Neural progenitor cell (in vitro differentiated cells): ENCODE measurements around the gene HELZ2. TPM values are rescaled to one million over a fixed set of nuclear protein-coding genes. Genes with fewer than 3 reads are reported as not detected.

Source experiments
- DNase-seq: peaks from one replicate; pipeline ENCODE4 v3.0.0-alpha.2; 2016; ENCODE audit warnings: low spot score
- H2AFZ ChIP-seq: fragments of 200-600 bp; sonication (generic); replicated peaks from 2 replicates; pipeline ENCODE4 v1.6.1; 2016; ENCODE audit warnings: antibody characterized with exemption
- H3F3A ChIP-seq: fragments of 200-600 bp; sonication (generic); 2 replicates; pipeline ENCODE4 v1.6.1; 2016; ENCODE audit warnings: antibody characterized with exemption, low read depth
- H3K27ac ChIP-seq: fragments of 200-600 bp; sonication (generic); 2 replicates; pipeline ENCODE4 v1.5.1; 2016; ENCODE audit warnings: mild to moderate bottlenecking
- H3K27me3 ChIP-seq: fragments of 200-600 bp; sonication (generic); 2 replicates; pipeline ENCODE4 v1.6.1; 2016; ENCODE audit warnings: mild to moderate bottlenecking, moderate library complexity
- H3K36me3 ChIP-seq: fragments of 200-600 bp; sonication (generic); 2 replicates; pipeline ENCODE4 v1.5.1; 2016
- H3K4me1 ChIP-seq: fragments of 200-600 bp; sonication (generic); 2 replicates; pipeline ENCODE4 v1.6.1; 2016; ENCODE audit warnings: mixed run types
- H3K4me2 ChIP-seq: fragments of 200-600 bp; sonication (generic); 2 replicates; pipeline ENCODE4 v1.6.1; 2016
- H3K4me3 ChIP-seq: fragments of 200-600 bp; sonication (generic); 2 replicates; pipeline ENCODE4 v1.5.1; 2016
- H3K79me2 ChIP-seq: fragments of 200-600 bp; sonication (generic); 2 replicates; pipeline ENCODE4 v1.6.1; 2016; ENCODE audit warnings: low read depth
- H3K9ac ChIP-seq: fragments of 200-600 bp; sonication (generic); 2 replicates; pipeline ENCODE4 v1.6.1; 2016
- H3K9me3 ChIP-seq: fragments of 200-600 bp; sonication (generic); 2 replicates; pipeline ENCODE4 v1.5.1; 2016; ENCODE audit warnings: low read depth
- H4K20me1 ChIP-seq: fragments of 200-600 bp; sonication (generic); 2 replicates; pipeline ENCODE4 v1.6.1; 2016; ENCODE audit warnings: low read depth
- H3K27ac Mint-ChIP-seq: 3 replicates; pipeline ENCODE4 v1.8.0; 2021; ENCODE audit warnings: mixed read lengths
- H3K27me3 Mint-ChIP-seq: 2 replicates; pipeline ENCODE4 v1.8.0; 2022; ENCODE audit warnings: low read depth, mild to moderate bottlenecking, inconsistent platforms, moderate library complexity, mixed read lengths; ENCODE audit not compliant: insufficient read depth
- H3K36me3 Mint-ChIP-seq: 3 replicates; pipeline ENCODE4 v1.8.0; 2021; ENCODE audit warnings: mixed read lengths
- H3K4me1 Mint-ChIP-seq: 3 replicates; pipeline ENCODE4 v1.8.0; 2021; ENCODE audit warnings: mixed read lengths
- H3K4me3 Mint-ChIP-seq: 3 replicates; pipeline ENCODE4 v1.8.0; 2021; ENCODE audit warnings: mild to moderate bottlenecking, moderate library complexity, mixed read lengths
- H3K9me3 Mint-ChIP-seq: 3 replicates; pipeline ENCODE4 v1.8.0; 2020; ENCODE audit warnings: mixed read lengths
- EZH2 ChIP-seq: fragments of 200-600 bp; sonication (generic); IDR thresholded peaks from 2 replicates; pipeline ENCODE4 v1.6.1; 2017; ENCODE audit warnings: antibody characterized with exemption, mild to moderate bottlenecking, moderate library complexity
- EZH2phosphoT487 ChIP-seq: fragments of 200-600 bp; sonication (generic); IDR thresholded peaks from 2 replicates; pipeline ENCODE4 v1.6.1; 2017; ENCODE audit warnings: antibody characterized with exemption
- total RNA-seq: library from RNA; depleted of rRNA; stranded (reverse); fragments of >200 nt; gene quantifications from 2 replicates; pipeline ENCODE4 v1.2.3, GENCODE V29; 2015; ENCODE audit warnings: low replicate concordance
- TF ChIP-seq, protein P1 (sequence below): fragments of 200-600 bp; sonication (generic); IDR thresholded peaks from 2 replicates; pipeline ENCODE4 v1.5.1; 2017; ENCODE audit warnings: antibody characterized with exemption, mild to moderate bottlenecking

Gene HELZ2
- total RNA-seq, 1 donor from 2014 or later, result 2.9 TPM

DNA sequence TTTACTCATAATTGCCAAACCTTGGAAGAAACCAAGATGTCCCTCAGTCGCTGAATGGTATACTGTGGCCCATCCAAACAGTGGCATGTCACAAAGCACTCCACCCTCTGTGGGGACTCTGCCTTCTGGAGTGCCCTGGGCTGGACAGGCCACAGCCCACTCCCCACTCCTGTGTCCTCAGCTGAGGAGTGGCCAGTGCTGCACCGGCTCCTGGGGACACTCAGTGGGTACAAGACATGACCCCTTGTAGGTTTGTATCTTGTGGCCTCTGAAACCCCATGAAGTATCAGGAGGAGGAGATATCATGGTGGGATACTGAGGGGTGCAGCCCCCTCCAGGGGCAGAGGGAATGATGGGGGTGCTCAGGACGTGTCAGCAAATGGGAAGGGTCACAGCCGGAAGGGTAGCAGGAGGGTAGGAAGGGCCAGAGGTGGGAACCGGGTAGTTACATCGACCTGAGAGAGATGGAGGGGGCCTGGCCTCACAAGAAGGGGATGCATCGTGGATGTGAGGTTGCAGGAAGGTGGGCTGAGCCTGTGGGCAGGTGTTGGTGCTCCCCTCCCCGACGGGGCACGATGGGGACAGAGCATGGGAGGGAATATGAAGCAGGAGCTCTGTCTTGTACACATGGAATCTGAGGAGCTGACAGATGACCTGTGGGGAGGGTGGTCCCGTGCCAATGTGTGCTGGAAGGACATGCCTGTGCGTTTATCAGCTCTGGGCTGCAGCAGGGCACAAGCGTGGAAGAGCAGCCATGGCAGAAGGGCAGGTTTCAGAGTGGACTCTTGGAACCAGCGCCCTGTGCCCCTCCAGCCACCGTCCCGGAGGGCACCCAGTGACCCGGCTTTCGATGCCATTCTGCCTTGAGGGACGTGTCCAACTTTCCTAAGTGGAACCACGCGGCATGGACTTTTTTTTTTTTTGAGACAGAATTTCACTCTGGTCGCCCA lies 11.9 kb upstream of the HELZ2 start:
- Histone ChIP-seq H3K4me3 (no peak overlapping the region), H3K27me3 (no peaks in the 10 kb centered on the region), H4K20me1 (no peaks in the 10 kb centered on the region), H3K36me3 (no peaks in the 10 kb centered on the region), H3K9me3 (no peaks in the 10 kb centered on the region), H3K27ac (no peak overlapping the region), H3K4me1 (no peaks in the 10 kb centered on the region), H3K79me2 (no peaks in the 10 kb centered on the region), H3F3A (no peaks in the 10 kb centered on the region), H3K9ac (no peak overlapping the region), H3K4me2 (no peak overlapping the region), H2AFZ (no peak overlapping the region)
- no peak overlapping the region for H3K27ac Mint-ChIP-seq
- no peaks in the 10 kb centered on the region for H3K9me3 Mint-ChIP-seq
- TF ChIP-seq, protein P1, sequence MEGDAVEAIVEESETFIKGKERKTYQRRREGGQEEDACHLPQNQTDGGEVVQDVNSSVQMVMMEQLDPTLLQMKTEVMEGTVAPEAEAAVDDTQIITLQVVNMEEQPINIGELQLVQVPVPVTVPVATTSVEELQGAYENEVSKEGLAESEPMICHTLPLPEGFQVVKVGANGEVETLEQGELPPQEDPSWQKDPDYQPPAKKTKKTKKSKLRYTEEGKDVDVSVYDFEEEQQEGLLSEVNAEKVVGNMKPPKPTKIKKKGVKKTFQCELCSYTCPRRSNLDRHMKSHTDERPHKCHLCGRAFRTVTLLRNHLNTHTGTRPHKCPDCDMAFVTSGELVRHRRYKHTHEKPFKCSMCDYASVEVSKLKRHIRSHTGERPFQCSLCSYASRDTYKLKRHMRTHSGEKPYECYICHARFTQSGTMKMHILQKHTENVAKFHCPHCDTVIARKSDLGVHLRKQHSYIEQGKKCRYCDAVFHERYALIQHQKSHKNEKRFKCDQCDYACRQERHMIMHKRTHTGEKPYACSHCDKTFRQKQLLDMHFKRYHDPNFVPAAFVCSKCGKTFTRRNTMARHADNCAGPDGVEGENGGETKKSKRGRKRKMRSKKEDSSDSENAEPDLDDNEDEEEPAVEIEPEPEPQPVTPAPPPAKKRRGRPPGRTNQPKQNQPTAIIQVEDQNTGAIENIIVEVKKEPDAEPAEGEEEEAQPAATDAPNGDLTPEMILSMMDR, result no peak
- TF ChIP-seq EZH2phosphoT487, result no peak
- no peak for TF ChIP-seq EZH2
- DNase-seq, result no peak
- peaks cover 4% of the 10 kb centered on the region for H3K36me3 Mint-ChIP-seq
- peaks cover 3% of the 10 kb centered on the region for H3K27me3 Mint-ChIP-seq
- H3K4me1 Mint-ChIP-seq, result peaks cover 16% of the 10 kb centered on the region
- H3K4me3 Mint-ChIP-seq, result no peak overlapping the region

DNA sequence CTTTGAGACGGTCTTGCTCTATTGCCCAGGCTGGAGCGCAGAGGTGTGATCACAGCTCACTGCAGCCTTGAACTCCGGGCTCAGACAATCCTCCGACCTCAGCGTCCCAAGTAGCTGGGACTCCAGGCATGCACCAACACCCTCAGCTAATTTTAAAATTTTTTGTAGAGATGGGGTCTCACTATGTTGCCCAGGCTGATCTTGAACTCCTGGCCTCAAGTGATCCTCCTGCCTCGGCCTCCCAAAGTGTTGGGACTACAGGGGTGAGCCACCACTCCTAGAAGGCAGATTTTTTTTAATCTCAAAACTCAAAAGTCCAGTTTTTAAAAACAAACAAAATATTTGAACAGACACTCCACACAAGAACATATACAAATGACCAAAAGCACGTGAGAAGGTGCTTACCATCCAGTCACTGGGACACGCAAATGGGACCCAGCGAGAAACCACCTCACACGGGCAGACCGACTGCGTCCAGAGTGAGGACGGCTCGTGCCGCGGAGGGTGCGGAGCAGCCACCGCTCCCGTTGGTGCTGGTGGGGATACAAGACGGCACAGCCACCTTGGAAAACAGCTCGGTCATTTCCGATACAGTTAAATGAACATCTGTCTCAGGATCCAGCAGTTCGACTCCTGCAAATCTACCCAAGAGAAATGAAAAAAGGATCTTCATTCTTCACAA lies 8.5 kb upstream of the HELZ2 start:
- no peaks in the 10 kb centered on the region for H3K9me3 Mint-ChIP-seq
- H3K27ac Mint-ChIP-seq, result peak overlapping the region; percentile 65
- peaks cover 15% of the 10 kb centered on the region for H3K4me1 Mint-ChIP-seq
- H4K20me1 ChIP-seq, result no peaks in the 10 kb centered on the region
- H3K27me3 ChIP-seq, result no peaks in the 10 kb centered on the region
- no peaks in the 10 kb centered on the region for H3K79me2 ChIP-seq
- no peak overlapping the region for H2AFZ ChIP-seq
- peaks cover 3% of the 10 kb centered on the region for H3K27me3 Mint-ChIP-seq
- H3K4me3 ChIP-seq, result no peak overlapping the region
- no peak for TF ChIP-seq EZH2
- TF ChIP-seq, protein P1, result no peak
- TF ChIP-seq EZH2phosphoT487, result no peak
- no peak overlapping the region for H3K4me2 ChIP-seq
- H3F3A ChIP-seq, result no peaks in the 10 kb centered on the region
- no peak for DNase-seq
- H3K4me3 Mint-ChIP-seq, result peak overlapping the region; percentile 10
- H3K36me3 Mint-ChIP-seq, result no peaks in the 10 kb centered on the region
- H3K4me1 ChIP-seq, result no peaks in the 10 kb centered on the region
- H3K27ac ChIP-seq, result no peak overlapping the region
- H3K9me3 ChIP-seq, result no peaks in the 10 kb centered on the region
- H3K36me3 ChIP-seq, result no peaks in the 10 kb centered on the region
- no peak overlapping the region for H3K9ac ChIP-seq

DNA sequence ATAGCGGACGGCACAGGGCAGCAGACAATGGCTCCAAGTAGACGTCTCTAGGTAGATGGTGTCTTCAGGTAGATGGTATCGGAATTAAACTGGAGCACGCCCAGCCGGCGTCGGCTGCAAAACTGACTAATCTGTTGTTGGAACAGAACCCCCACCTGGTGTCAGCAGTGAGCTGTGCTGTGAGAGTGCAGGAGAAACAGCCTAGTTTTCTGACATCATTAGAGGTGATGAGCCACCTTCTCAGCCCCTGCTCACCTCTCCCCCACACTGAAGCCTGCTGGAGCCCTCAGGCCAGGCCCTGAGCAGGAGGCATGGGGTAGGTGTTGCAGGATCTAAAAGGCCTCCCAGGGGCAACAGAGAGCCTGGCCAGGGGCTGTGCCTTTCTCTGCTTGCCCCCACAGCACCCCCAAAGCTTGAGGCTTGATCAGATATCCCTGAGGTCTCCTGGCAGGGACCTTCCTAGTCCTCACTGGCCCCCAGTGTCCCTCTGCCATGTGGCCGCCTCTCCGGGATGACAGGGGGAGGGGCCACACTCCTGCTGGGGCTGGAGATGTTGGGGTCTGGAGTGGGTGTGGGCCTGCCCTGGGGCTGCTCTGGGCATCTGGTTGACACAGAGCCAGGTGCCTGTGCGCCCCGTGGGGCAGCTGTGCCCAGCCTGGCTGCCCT lies 6.9 kb upstream of the HELZ2 start:
- Histone ChIP-seq H2AFZ (peak overlapping the region; percentile 17), H3K9me3 (no peaks in the 10 kb centered on the region), H3K4me2 (no peak overlapping the region), H3F3A (no peaks in the 10 kb centered on the region), H4K20me1 (no peaks in the 10 kb centered on the region), H3K27ac (no peak overlapping the region), H3K79me2 (no peaks in the 10 kb centered on the region), H3K36me3 (no peaks in the 10 kb centered on the region), H3K4me3 (no peak overlapping the region), H3K27me3 (no peaks in the 10 kb centered on the region), H3K4me1 (no peaks in the 10 kb centered on the region), H3K9ac (no peak overlapping the region)
- H3K27me3 Mint-ChIP-seq, result peaks cover 5% of the 10 kb centered on the region
- H3K27ac Mint-ChIP-seq, result no peak overlapping the region
- no peaks in the 10 kb centered on the region for H3K9me3 Mint-ChIP-seq
- DNase-seq, result peak; percentile 55
- TF ChIP-seq, protein P1, result peak; percentile 44
- TF ChIP-seq EZH2phosphoT487, result no peak
- no peak for TF ChIP-seq EZH2
- no peaks in the 10 kb centered on the region for H3K36me3 Mint-ChIP-seq
- no peak overlapping the region for H3K4me3 Mint-ChIP-seq
- peaks cover 12% of the 10 kb centered on the region for H3K4me1 Mint-ChIP-seq
